Hippocampal formation (tissue), 2 donors: ENCODE measurements around the gene PARD3B.

ENCODE experiments used
- DNase-seq, 2 donors: peaks; one replicate each; lab custom pipeline; 2025; lab: John Stamatoyannopoulos, UW

PARD3B gene, protein sequence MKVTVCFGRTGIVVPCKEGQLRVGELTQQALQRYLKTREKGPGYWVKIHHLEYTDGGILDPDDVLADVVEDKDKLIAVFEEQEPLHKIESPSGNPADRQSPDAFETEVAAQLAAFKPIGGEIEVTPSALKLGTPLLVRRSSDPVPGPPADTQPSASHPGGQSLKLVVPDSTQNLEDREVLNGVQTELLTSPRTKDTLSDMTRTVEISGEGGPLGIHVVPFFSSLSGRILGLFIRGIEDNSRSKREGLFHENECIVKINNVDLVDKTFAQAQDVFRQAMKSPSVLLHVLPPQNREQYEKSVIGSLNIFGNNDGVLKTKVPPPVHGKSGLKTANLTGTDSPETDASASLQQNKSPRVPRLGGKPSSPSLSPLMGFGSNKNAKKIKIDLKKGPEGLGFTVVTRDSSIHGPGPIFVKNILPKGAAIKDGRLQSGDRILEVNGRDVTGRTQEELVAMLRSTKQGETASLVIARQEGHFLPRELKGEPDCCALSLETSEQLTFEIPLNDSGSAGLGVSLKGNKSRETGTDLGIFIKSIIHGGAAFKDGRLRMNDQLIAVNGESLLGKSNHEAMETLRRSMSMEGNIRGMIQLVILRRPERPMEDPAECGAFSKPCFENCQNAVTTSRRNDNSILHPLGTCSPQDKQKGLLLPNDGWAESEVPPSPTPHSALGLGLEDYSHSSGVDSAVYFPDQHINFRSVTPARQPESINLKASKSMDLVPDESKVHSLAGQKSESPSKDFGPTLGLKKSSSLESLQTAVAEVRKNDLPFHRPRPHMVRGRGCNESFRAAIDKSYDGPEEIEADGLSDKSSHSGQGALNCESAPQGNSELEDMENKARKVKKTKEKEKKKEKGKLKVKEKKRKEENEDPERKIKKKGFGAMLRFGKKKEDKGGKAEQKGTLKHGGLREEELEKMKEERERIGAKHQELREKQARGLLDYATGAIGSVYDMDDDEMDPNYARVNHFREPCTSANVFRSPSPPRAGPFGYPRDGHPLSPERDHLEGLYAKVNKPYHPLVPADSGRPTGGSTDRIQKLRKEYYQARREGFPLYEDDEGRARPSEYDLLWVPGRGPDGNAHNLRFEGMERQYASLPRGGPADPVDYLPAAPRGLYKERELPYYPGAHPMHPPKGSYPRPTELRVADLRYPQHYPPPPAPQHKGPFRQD (N-terminal part only)

GRCh38 chr2:204544961-204545860, at the start of gene PARD3B:
TSS of gene PARD3B (plus strand) at chr2:204545475. CDS start at chr2:204546000, 525 bp downstream.
- DNase-seq = peak; percentile 39 to 44

- DNase-seq = no peak
These were observed 48.5 kb upstream of the PARD3B start for GRCh38 chr2:204496779-204497178.

GRCh38 chr2:204497855-204498254, 47.4 kb upstream of the PARD3B start:
- DNase-seq = no peak

DNA sequence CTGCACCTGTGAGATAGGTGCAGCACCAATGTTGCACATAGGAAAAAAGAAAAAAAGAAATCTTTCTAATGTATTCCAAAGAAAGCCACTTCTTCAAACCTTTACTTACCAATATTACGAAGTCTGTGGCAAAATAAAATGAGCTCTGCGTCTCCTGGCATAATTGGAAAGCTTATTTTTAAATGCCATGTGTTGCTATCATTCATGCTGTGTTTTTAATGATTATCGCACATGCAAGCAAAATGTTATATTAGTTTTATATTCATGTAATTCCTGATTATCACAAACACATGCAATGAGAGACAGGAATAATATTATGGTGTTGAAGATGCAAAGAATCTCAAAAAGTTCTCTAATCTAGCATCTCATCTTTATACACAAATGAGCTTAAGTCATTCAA, 47.0 kb upstream of the PARD3B start:
- no peak for DNase-seq

DNA sequence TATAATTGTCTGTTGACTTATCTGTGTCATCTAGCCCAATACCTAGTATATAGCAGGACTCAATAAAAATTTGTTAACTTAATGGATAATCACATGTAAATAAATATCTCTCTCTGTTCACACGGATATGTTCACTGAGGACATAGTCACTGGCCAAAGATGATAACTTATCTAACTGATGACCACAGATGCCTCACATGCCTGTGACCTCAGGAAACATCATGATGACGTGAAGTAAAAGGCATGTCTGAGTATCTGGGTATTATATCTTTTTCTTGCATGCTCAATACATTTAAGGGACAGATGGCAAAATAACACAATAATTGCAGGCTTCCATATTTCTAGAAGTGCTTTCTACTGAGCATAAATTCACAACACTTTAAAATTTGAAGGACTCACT, 41.4 kb upstream of the PARD3B start:
- DNase-seq = no peak

GRCh38 chr2:204504594-204504993, 40.7 kb upstream of the PARD3B start:
- DNase-seq = no peak

- no peak for DNase-seq
These were observed 39.8 kb upstream of the PARD3B start for GRCh38 chr2:204505488-204505887.

DNA sequence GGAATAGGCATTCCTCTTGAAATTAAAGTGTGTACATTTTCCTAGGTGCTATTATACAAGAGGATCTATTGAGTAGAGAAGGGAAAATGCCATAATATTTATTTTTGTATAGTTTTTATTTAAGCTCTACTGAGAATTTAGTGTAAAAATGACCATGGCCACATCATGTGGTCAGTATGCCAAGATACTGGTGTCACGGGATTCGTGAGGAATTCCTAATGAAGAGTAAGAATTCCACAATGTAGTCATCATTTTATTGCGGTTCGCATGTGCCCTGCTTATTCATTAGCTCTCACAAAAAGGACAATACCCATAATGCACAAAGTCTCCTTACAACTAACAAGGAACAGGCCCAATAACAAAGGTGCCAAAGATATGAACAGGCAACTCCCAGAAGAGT, 39.3 kb upstream of the PARD3B start:
- DNase-seq = no peak

GRCh38 chr2:204507636-204508035, 37.6 kb upstream of the PARD3B start:
- no peak for DNase-seq

DNA sequence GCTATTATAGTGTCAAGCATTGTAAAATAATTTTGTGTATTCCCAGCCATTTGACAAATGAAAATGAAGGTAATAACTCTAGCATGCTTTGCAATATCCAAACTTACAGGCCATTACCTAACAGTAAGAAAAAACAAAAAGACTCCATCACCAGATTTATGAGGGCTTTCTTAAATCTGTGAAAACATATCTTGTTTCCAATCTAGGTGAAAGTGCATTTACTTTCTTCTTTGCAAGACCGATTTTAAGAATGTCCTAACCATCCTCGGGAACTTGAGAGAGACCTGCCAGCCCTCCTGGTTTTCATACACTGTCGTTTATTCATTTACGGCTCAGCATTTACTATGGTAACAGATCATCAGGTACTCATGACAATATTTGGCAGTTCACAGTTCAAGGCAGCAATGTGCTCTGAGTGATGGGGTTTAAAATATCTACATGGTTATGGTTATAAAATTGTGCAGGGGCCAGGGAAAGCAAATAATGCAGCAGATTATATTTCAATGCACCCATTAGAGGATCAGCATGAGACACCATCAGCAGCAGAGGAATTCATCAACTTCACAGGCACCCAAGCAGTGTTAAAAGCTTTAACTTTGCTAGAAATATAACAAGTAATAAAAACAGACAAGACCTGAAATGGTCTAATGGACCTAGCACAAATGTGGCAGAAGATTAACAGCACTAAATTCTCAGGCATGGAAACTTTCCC, 34.4 kb upstream of the PARD3B start:
- no peak for DNase-seq

DNA sequence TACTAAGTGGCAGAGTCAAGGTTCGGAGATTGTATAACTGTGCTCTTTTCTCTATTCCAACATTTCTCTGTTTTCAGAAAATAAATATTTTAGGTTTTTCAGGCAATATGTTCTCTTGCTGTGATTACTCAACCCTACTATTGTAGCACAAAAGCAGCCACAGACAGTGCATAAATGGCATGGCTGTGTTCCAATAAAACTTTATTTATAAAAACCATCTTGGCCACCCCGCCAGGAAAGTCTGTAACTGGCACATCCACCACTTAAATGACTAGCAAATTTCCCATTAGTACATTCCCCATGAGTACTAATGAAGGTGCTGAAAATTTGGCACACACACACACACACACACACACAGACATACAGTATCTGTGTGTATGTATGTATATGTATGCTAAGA, 30.8 kb upstream of the PARD3B start:
- DNase-seq = no peak

DNA sequence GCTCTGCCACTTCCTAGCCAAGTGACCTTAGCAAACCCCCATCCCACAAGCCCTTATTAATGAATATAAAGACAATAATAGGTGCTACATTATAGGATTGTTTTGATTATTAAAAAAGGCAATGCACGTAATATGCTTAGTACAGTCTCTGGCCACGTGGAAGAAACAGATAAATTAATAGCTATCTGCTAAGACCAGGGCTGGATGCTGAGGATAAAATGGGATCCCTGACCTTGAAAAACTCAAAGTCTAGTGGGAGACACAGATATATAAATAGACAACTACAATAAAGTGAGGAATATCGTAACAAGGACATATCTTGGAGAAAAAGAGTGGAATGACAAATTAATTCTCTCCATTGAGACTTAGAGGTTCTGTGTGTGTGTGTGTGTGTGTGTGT, 29.9 kb upstream of the PARD3B start:
- no peak for DNase-seq

DNA sequence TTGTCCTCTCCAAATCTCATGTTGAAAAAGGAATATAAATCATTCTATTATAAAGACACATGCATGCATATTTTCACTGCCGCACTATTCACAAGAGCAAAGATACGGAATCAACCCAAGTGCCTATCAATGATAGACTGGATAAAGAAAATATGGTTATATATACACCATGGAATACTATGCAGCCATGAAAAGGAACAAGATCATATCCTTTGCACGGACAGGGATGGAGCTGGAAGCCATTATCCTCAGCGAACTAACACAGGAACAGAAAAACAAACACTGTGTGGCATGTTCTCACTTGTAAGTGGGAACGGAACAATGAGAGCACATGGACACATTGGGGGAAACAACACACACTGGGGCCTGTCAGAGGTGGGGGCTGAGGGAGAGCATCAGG, 28.1 kb upstream of the PARD3B start:
- no peak for DNase-seq

DNA sequence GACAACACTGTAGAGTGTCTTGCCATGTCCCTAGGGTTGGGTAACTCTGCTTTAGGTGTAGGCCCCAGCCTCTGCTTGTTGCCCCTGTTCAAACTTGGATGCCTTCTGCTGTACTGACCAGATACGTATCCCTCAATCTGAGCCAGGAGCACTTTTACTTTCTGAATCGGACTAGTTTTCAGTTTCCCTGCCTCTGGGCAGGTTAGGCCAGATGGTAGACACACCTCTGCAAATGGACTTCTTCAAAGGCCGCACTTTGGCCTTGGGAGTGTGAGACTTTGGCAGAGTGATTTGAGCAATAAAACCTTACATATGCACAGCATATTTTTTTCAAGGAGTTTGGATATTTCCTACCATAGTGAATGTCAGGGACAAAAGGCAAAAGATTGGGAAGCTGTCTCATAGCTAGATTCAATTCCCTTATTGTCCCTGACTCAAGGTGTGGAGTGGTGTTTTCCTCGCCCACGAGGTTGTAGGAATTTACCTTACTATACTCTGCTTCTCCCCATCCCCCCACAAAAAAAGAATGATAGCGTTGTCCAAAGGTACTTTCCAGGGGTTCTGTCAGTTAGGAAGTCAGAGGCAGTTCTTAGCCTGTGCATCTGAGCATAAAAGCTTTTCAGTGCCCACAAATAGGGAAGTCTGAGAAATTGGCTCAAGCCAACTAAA, 15.3 kb upstream of the PARD3B start:
- no peak for DNase-seq

DNA sequence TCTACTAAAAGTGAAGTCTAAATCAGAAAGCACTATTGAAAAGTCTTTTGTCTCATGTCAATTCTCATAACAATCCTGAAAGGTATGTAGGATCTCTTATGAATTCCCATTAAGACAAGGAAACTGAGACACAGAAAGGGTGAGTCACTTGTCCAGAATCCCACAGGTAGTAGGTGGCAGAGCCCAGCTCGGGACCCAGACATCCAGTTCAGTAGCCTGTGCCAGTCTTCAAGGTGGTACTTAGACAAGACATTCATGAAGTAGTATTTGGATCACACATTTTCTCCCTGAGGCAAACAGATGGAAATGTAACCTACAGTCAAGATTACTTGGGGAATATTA, 14.8 kb upstream of the PARD3B start:
- no peak for DNase-seq

DNA sequence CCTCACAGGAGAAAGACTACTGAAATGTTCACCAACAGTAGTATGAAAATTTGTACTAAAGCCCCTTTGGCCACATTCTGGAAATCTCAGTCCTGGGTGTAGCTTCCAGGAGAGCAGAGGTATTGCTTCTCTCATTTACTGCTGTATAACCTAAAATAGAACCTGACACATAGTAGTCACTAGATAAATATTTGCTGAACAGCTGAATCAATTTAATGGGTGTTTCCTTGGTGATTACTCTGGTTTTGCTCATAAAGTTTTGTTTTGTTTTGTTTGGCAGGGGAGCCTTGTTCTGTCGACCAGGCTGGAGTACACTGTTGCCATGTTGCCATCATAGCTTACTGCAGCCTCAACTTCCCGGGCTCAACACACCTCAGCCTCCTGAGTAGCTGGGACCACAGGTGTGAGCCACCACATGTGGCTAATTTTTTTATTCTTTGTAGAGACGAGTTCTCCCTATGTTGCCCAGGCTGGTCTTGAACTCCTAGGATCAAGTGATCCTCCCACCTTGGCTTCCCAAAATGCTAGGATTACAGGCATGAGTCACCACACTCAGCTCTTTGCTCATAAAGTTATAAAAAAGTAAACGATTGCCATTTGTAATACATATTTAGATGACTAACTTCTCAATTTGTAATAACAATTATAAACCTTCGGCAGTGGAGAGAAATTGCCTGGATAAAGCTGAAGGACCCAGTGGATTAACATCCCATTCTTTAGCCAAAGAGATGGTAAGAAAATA, 11.5 kb upstream of the PARD3B start:
- DNase-seq = no peak

DNA sequence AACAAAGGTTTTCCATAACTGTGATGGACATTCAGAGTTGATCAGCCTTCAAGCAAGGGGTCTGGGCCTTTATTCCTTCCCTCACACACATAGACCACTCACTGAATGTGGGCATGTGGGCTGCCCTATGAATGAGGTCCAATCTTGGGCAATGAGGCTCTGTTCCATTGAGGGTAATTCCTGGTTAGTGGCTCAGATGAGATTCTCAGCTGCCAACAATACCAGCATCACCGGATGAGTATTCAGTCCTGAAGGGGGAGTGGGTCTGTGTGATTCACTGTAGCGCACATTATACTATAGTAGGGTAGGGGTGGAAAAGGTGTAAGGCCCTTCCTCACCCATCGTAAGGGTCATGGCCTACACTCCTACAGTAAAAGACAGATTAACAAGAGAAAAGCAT, 9.9 kb upstream of the PARD3B start:
- DNase-seq = no peak

GRCh38 chr2:204535764-204536163, 9.5 kb upstream of the PARD3B start:
- DNase-seq = no peak

DNA sequence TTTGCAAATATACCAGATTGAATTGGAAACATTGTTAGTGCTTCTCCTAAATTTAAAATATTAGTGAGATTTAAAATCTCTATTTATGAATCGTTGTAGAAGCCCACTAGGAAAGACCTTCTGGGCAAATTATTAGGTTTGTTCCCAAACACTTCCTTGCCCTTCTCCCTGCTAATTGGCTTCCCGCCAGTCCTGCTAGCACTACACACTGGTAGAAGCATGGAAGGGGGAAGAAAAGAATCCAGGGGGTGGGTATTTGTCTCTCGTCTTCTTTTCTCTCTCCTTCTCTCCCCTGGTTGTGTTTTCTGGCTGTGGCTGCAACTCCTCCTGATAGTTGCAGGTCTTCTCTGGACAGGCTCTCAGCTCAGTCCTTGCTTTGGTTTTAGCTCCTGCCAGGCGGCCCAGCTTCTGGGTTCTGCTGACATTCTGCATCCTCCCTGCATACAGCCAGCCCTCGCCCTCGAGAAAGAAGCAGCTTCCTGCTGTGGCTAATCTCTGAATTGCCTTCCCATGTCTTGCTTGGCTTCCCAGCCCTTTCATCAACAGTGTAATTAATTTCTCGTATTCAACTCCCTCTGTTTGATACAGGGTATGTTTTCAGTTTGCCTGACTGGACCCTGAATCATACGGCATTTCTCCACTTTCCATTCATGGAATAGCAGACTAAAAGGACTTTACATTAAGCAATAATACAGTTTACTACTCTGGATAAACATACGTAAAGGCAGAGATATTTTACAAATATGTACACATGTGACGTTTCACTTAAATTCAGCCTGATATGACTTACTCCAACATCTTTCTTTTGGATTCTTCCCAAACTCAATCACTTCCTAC, 6.9 kb upstream of the PARD3B start:
- DNase-seq = no peak
